Measurements from ENCODE around the gene GPSM3.

DNA sequence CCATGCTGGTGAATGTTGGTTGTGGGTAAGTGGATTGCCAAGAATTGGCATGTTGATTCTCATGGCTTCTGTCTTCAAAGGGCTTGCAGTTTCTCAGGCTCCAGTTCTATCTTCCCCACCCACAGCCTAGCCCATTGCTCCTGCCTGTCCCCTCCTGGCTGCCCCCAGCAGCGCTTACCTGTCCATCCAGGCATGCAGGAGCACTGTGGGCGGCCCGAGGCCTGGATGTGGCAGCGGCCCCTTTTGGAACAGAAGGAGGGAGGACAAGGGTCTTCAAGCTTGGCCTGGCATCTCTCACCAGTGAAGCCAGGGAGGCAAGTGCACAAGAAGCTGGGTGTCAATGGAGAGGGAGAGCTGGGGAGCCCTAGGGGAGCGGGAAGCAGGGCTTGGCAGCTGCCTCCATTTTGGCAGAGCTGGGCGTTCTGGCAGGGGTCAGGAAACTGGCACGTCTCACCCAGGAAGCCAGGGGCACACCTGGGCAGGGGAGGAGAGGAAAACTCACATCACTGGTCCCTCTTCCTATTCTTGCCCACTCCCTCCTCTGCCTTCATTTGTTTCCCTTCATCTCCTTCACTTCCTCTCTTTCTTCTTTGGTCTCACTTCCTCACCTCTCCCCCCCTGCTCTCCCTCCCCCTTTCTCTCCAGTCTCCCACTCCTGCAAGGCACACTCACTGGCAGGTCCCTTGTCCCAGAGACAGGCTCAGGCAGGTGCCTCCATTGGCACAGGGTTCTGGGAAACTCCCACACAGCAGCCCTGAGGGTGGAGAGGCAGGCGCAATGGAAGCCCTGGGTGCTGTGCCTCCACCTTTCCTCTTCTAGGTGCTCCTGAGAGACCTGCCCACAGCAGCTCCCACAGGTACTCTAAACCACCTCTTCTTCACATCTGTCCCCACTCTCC, 30.1 kb upstream of the GPSM3 start:
- TF ChIP-seq, protein P1, sequence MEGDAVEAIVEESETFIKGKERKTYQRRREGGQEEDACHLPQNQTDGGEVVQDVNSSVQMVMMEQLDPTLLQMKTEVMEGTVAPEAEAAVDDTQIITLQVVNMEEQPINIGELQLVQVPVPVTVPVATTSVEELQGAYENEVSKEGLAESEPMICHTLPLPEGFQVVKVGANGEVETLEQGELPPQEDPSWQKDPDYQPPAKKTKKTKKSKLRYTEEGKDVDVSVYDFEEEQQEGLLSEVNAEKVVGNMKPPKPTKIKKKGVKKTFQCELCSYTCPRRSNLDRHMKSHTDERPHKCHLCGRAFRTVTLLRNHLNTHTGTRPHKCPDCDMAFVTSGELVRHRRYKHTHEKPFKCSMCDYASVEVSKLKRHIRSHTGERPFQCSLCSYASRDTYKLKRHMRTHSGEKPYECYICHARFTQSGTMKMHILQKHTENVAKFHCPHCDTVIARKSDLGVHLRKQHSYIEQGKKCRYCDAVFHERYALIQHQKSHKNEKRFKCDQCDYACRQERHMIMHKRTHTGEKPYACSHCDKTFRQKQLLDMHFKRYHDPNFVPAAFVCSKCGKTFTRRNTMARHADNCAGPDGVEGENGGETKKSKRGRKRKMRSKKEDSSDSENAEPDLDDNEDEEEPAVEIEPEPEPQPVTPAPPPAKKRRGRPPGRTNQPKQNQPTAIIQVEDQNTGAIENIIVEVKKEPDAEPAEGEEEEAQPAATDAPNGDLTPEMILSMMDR (IDR thresholded peaks at IDR 0.05), result no peak
- no peak for TF ChIP-seq MYBL2 (CRISPR knock-in tag; IDR thresholded peaks at IDR 0.05)
- TF ChIP-seq SP1 (CRISPR knock-in tag; conservative IDR thresholded peaks at IDR 0.05), result no peak
- TF ChIP-seq, protein P2, sequence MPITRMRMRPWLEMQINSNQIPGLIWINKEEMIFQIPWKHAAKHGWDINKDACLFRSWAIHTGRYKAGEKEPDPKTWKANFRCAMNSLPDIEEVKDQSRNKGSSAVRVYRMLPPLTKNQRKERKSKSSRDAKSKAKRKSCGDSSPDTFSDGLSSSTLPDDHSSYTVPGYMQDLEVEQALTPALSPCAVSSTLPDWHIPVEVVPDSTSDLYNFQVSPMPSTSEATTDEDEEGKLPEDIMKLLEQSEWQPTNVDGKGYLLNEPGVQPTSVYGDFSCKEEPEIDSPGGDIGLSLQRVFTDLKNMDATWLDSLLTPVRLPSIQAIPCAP (CRISPR knock-in tag; IDR thresholded peaks at IDR 0.05), result no peak
- no peak for TF ChIP-seq SMAD4 (CRISPR knock-in tag; IDR thresholded peaks at IDR 0.05)
- TF ChIP-seq ZNF232 (CRISPR knock-in tag; IDR thresholded peaks at IDR 0.05), result no peak
- no peak for TF ChIP-seq CREB1 (CRISPR knock-in tag; IDR thresholded peaks at IDR 0.05)
